Upper lobe of left lung (tissue), 4 donors: ENCODE data around the gene STAP2.

ENCODE experiments used
- POLR2AphosphoS5 ChIP-seq, 2 donors: sonication (generic); formaldehyde crosslinking; IDR thresholded peaks; one replicate each; pipeline ENCODE4 v1.5.1; 2017; ENCODE audit warnings: antibody characterized with exemption in 2 of 2
- TF ChIP-seq, protein P1 (sequence below), 6 experiments: fragments of 450-650 bp in 4 of 6; fragments of 200-600 bp in 2 of 6; sonication (generic) in 2 of 6; IDR thresholded peaks; one replicate each; pipeline ENCODE4 v1.5.1; 2016 to 2019; ENCODE audit warnings: antibody characterized with exemption in 6 of 6

DNA sequence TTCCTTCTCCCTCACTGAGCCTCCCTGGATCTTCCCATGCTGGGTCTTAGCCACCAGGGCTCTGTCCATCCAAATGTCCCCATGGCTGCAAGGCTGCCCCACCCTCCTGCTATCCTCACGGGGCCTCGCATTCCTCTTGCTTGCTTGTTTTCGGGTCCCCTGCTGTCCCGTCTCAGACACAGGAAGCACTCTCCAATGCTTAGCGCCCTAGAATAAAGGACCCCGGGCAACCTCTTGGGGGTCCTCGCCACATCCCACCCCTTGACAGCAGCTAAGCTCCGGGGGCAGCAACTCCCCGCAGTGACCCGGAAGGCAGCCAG lies 38.0 kb upstream of the STAP2 start:
- TF ChIP-seq POLR2AphosphoS5 (IDR thresholded peaks at IDR 0.05): no peak
- TF ChIP-seq, protein P1, sequence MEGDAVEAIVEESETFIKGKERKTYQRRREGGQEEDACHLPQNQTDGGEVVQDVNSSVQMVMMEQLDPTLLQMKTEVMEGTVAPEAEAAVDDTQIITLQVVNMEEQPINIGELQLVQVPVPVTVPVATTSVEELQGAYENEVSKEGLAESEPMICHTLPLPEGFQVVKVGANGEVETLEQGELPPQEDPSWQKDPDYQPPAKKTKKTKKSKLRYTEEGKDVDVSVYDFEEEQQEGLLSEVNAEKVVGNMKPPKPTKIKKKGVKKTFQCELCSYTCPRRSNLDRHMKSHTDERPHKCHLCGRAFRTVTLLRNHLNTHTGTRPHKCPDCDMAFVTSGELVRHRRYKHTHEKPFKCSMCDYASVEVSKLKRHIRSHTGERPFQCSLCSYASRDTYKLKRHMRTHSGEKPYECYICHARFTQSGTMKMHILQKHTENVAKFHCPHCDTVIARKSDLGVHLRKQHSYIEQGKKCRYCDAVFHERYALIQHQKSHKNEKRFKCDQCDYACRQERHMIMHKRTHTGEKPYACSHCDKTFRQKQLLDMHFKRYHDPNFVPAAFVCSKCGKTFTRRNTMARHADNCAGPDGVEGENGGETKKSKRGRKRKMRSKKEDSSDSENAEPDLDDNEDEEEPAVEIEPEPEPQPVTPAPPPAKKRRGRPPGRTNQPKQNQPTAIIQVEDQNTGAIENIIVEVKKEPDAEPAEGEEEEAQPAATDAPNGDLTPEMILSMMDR (IDR thresholded peaks at IDR 0.05): no peak
